DND-41 (cell line): ENCODE results near the gene PTGES2.

Experiments
- ATAC-seq: fragments of 200-7000 bp; cut with Tn5 transposase; 3 replicates; pipeline ENCODE4 v1.9.1; 2021; ENCODE audit warnings: low read depth; ENCODE audit not compliant: insufficient read depth
- DNase-seq: peaks from one replicate; pipeline ENCODE4 v3.0.0-alpha.2; 2020
- H2AFZ ChIP-seq: 2 replicates; pipeline ENCODE4 v1.6.0; 2012; ENCODE audit warnings: low read depth, low read length
- H3K27ac ChIP-seq: 2 replicates; pipeline ENCODE4 v1.5.1; 2012; ENCODE audit warnings: low read length, inconsistent platforms
- H3K27me3 ChIP-seq: fragments of 200-600 bp; sonication (generic); 2 replicates; pipeline ENCODE4 v1.6.0; 2012; ENCODE audit warnings: low read length, mild to moderate bottlenecking, inconsistent platforms; ENCODE audit not compliant: insufficient read depth, poor library complexity
- H3K36me3 ChIP-seq: 2 replicates; pipeline ENCODE4 v1.5.1; 2012; ENCODE audit warnings: low read length, inconsistent platforms; ENCODE audit not compliant: insufficient read depth
- H3K4me1 ChIP-seq: 2 replicates; pipeline ENCODE4 v1.5.1; 2012; ENCODE audit warnings: mild to moderate bottlenecking, low read length; ENCODE audit not compliant: insufficient read depth
- H3K4me2 ChIP-seq: 2 replicates; pipeline ENCODE4 v1.6.0; 2012; ENCODE audit warnings: mild to moderate bottlenecking, moderate library complexity, low read length, inconsistent platforms; ENCODE audit not compliant: insufficient read depth
- H3K4me3 ChIP-seq, 2 experiments: fragments of 200-600 bp in 1 of 2; shearing (Covaris generic) in 1 of 2; 2 replicates each; pipeline ENCODE4 v1.5.1; 2012 to 2016; ENCODE audit warnings: inconsistent platforms in 2 of 2, low read length in 2 of 2, mild to moderate bottlenecking in 2 of 2, low read depth in 1 of 2, moderate library complexity in 1 of 2
- H3K79me2 ChIP-seq: 2 replicates; pipeline ENCODE4 v1.6.0; 2012; ENCODE audit warnings: low read length, inconsistent platforms; ENCODE audit not compliant: insufficient read depth
- H3K9ac ChIP-seq: 2 replicates; pipeline ENCODE4 v1.6.0; 2012; ENCODE audit warnings: low read depth, mild to moderate bottlenecking, inconsistent platforms, low read length, moderate library complexity
- H3K9me3 ChIP-seq: 2 replicates; pipeline ENCODE4 v1.5.1; 2012; ENCODE audit warnings: low read length, moderate library complexity, mild to moderate bottlenecking, inconsistent platforms; ENCODE audit not compliant: insufficient read depth, severe bottlenecking
- H4K20me1 ChIP-seq: 2 replicates; pipeline ENCODE4 v1.6.0; 2012; ENCODE audit warnings: low read length; ENCODE audit not compliant: insufficient read depth
- CTCF ChIP-seq: IDR thresholded peaks from 2 replicates; pipeline ENCODE4 v1.5.1; 2012; ENCODE audit warnings: borderline replicate concordance, low read length, moderate library complexity, mild to moderate bottlenecking; ENCODE audit not compliant: poor library complexity, severe bottlenecking; ENCODE audit errors: extremely low read depth
- EZH2 ChIP-seq: IDR thresholded peaks from 3 replicates; pipeline ENCODE4 v1.6.1; 2012; ENCODE audit warnings: borderline replicate concordance, low read depth, mild to moderate bottlenecking, moderate library complexity, low read length, inconsistent platforms; ENCODE audit not compliant: severe bottlenecking

The PTGES2 gene

GRCh38 chr9:128145536-128145935, 18.0 kb upstream of the PTGES2 start:
- H3K27ac ChIP-seq: no peak overlapping the region
- H3K4me1 ChIP-seq: peaks cover 4% of the 10 kb centered on the region; the same call in 1 of the 2 replicates
- no peak for TF ChIP-seq CTCF
- no peak for TF ChIP-seq EZH2
- DNase-seq (no peak), ATAC-seq (no peak)
- H4K20me1 ChIP-seq: no peaks in the 10 kb centered on the region
- no peak overlapping the region for H2AFZ ChIP-seq
- H3K27me3 ChIP-seq: no peaks in the 10 kb centered on the region
- H3K9me3 ChIP-seq: no peaks in the 10 kb centered on the region
- no peaks in the 10 kb centered on the region for H3K79me2 ChIP-seq
- no peaks in the 10 kb centered on the region for H3K36me3 ChIP-seq
- H3K4me3 ChIP-seq: no peak overlapping the region
- H3K4me2 ChIP-seq: no peak overlapping the region
- no peak overlapping the region for H3K9ac ChIP-seq

GRCh38 chr9:128144239-128145181, 17.0 kb upstream of the PTGES2 start:
- no peak overlapping the region for H3K4me2 ChIP-seq
- H3K36me3 ChIP-seq: no peaks in the 10 kb centered on the region
- no peaks in the 10 kb centered on the region for H3K9me3 ChIP-seq
- H3K4me3 ChIP-seq: no peak overlapping the region
- no peaks in the 10 kb centered on the region for H3K79me2 ChIP-seq
- no peaks in the 10 kb centered on the region for H3K27me3 ChIP-seq
- H3K4me1 ChIP-seq: peaks cover 4% of the 10 kb centered on the region; the same call in 1 of the 2 replicates
- no peak overlapping the region for H3K27ac ChIP-seq
- ATAC-seq: no peak
- no peaks in the 10 kb centered on the region for H4K20me1 ChIP-seq
- no peak for DNase-seq
- no peak overlapping the region for H3K9ac ChIP-seq
- H2AFZ ChIP-seq: no peak overlapping the region
- no peak for TF ChIP-seq EZH2
- no peak for TF ChIP-seq CTCF

- Histone ChIP-seq H3K4me1 (peaks cover 4% of the 10 kb centered on the region; the same call in 1 of the 2 replicates), H4K20me1 (no peaks in the 10 kb centered on the region), H3K36me3 (no peaks in the 10 kb centered on the region), H3K79me2 (no peaks in the 10 kb centered on the region), H3K27me3 (no peaks in the 10 kb centered on the region), H3K4me2 (no peak overlapping the region), H3K9me3 (no peaks in the 10 kb centered on the region), H3K9ac (no peak overlapping the region), H3K4me3 (no peak overlapping the region), H2AFZ (no peak overlapping the region), H3K27ac (no peak overlapping the region)
- no peak for ATAC-seq
- no peak for DNase-seq
- TF ChIP-seq EZH2 (no peak), CTCF (no peak)
Measured at GRCh38 chr9:128143525-128144238, 16.2 kb upstream of the PTGES2 start.
